HL-60 (cell line): ENCODE results near the gene NAALAD2.
"Not testable (repeated sequence)": the region's sequence is repeated elsewhere in the genome, so short reads cannot be mapped to it uniquely, and the experiment has no call there.

Experiments
- DNase-seq, 2 experiments: peaks; one replicate each; pipeline ENCODE4 v3.0.0-alpha.2; 2010 to 2020; ENCODE audit warnings: low read depth in 1 of 2, low spot score in 1 of 2
- H3K27ac ChIP-seq: fragments of 250-450 bp; sonication (Bioruptor Pico); replicated peaks from 2 replicates; pipeline ENCODE4 v1.5.1; 2020; ENCODE audit warnings: mild to moderate bottlenecking, moderate library complexity
- H3K27me3 ChIP-seq: fragments of 250-450 bp; sonication (Bioruptor Pico); 2 replicates; pipeline ENCODE4 v1.5.1; 2021; ENCODE audit warnings: mild to moderate bottlenecking, moderate library complexity; ENCODE audit not compliant: insufficient read depth, poor library complexity, severe bottlenecking
- H3K4me3 ChIP-seq: replicated peaks from 2 replicates; pipeline ENCODE4 v1.5.1; 2011; ENCODE audit warnings: mild to moderate bottlenecking, control low read depth, low read length; ENCODE audit not compliant: insufficient read depth
- GABPA ChIP-seq: IDR thresholded peaks from 2 replicates; pipeline ENCODE4 v1.6.1; 2012; ENCODE audit warnings: low read depth
- POLR2AphosphoS5 ChIP-seq: IDR thresholded peaks from 2 replicates; pipeline ENCODE4 v1.6.1; 2012; ENCODE audit warnings: low read depth
- SPI1 ChIP-seq: IDR thresholded peaks from 2 replicates; pipeline ENCODE4 v1.6.1; 2012; ENCODE audit warnings: low read depth, mild to moderate bottlenecking, borderline replicate concordance
- TF ChIP-seq, protein P1 (sequence below): IDR thresholded peaks from one replicate; pipeline ENCODE4 v1.5.1; 2011; ENCODE audit warnings: low read length, control low read depth, inconsistent platforms; ENCODE audit not compliant: insufficient read depth
- TF ChIP-seq, protein P2 (sequence below): IDR thresholded peaks from 2 replicates; pipeline ENCODE4 v1.6.1; 2012; ENCODE audit warnings: low read depth; ENCODE audit not compliant: insufficient replicate concordance

Gene NAALAD2

DNA sequence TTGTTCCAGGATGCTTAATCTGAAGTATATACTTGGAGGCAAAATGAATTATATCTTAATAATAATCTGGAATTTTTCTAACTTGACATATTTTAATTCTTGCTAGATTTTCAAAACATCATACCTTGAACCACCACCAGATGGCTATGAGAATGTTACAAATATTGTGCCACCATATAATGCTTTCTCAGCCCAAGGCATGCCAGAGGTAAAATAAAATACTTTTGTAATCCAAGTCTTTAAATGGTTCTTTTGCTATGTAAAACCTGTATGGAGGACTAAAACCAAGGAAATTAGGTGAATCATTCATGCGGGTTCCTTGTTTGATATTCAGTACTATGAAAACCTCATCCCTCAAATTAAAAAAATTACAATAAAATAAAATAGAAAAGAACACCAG, 14.4 kb downstream of the NAALAD2 start:
- Histone ChIP-seq H3K4me3 (no peak overlapping the region), H3K27me3 (no peaks in the 10 kb centered on the region), H3K27ac (no peak overlapping the region)
- no peak for DNase-seq
- TF ChIP-seq POLR2AphosphoS5 (no peak), GABPA (no peak), SPI1 (no peak)
- TF ChIP-seq, protein P1, sequence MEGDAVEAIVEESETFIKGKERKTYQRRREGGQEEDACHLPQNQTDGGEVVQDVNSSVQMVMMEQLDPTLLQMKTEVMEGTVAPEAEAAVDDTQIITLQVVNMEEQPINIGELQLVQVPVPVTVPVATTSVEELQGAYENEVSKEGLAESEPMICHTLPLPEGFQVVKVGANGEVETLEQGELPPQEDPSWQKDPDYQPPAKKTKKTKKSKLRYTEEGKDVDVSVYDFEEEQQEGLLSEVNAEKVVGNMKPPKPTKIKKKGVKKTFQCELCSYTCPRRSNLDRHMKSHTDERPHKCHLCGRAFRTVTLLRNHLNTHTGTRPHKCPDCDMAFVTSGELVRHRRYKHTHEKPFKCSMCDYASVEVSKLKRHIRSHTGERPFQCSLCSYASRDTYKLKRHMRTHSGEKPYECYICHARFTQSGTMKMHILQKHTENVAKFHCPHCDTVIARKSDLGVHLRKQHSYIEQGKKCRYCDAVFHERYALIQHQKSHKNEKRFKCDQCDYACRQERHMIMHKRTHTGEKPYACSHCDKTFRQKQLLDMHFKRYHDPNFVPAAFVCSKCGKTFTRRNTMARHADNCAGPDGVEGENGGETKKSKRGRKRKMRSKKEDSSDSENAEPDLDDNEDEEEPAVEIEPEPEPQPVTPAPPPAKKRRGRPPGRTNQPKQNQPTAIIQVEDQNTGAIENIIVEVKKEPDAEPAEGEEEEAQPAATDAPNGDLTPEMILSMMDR = no peak
- TF ChIP-seq, protein P2, sequence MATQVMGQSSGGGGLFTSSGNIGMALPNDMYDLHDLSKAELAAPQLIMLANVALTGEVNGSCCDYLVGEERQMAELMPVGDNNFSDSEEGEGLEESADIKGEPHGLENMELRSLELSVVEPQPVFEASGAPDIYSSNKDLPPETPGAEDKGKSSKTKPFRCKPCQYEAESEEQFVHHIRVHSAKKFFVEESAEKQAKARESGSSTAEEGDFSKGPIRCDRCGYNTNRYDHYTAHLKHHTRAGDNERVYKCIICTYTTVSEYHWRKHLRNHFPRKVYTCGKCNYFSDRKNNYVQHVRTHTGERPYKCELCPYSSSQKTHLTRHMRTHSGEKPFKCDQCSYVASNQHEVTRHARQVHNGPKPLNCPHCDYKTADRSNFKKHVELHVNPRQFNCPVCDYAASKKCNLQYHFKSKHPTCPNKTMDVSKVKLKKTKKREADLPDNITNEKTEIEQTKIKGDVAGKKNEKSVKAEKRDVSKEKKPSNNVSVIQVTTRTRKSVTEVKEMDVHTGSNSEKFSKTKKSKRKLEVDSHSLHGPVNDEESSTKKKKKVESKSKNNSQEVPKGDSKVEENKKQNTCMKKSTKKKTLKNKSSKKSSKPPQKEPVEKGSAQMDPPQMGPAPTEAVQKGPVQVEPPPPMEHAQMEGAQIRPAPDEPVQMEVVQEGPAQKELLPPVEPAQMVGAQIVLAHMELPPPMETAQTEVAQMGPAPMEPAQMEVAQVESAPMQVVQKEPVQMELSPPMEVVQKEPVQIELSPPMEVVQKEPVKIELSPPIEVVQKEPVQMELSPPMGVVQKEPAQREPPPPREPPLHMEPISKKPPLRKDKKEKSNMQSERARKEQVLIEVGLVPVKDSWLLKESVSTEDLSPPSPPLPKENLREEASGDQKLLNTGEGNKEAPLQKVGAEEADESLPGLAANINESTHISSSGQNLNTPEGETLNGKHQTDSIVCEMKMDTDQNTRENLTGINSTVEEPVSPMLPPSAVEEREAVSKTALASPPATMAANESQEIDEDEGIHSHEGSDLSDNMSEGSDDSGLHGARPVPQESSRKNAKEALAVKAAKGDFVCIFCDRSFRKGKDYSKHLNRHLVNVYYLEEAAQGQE = no peak

GRCh38 chr11:90166982-90167573, 32.6 kb downstream of the NAALAD2 start:
- not testable (repeated sequence) for H3K4me3 ChIP-seq, DNase-seq, H3K27ac ChIP-seq

GRCh38 chr11:90167704-90168103, 33.2 kb downstream of the NAALAD2 start:
- not testable (repeated sequence) for H3K27me3 ChIP-seq, H3K4me3 ChIP-seq, H3K27ac ChIP-seq

More at GRCh38 chr11:90166982-90167573, 32.6 kb downstream of the NAALAD2 start:
- not testable (repeated sequence) for H3K27me3 ChIP-seq

DNA sequence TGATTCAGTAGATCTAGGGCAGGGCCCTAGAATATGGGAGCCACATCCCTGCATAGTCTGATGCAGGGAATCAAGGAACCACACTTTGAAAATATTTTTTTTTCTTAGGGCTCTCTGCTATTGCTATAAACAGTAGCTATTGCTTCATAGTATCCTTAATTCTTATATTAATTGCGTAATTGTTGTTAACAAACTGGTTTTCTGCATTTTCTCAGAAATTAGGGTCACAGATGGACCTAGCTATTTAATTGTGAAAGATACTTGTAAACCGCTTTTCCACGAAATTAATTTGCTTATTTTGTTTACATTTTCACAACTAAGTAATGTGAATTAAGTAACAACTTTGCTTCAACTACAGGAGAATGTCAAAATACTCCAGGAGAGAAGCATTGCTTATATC, 34.1 kb downstream of the NAALAD2 start:
- TF ChIP-seq SPI1 = no peak
- TF ChIP-seq GABPA = no peak
- no peak for TF ChIP-seq POLR2AphosphoS5
- TF ChIP-seq, protein P1 = no peak
- TF ChIP-seq, protein P2 = no peak
- Histone ChIP-seq H3K27ac (no peak overlapping the region), H3K4me3 (no peak overlapping the region), H3K27me3 (no peaks in the 10 kb centered on the region)
- DNase-seq = no peak

More at GRCh38 chr11:90167704-90168103, 33.2 kb downstream of the NAALAD2 start:
- DNase-seq = not testable (repeated sequence)

- DNase-seq = no peak
- TF ChIP-seq, protein P2 = no peak
- TF ChIP-seq GABPA (no peak), SPI1 (no peak), POLR2AphosphoS5 (no peak)
- TF ChIP-seq, protein P1 = no peak
- no peak overlapping the region for H3K27ac ChIP-seq
- H3K27me3 ChIP-seq = no peaks in the 10 kb centered on the region
- H3K4me3 ChIP-seq = no peak overlapping the region
Measured at GRCh38 chr11:90171359-90171758, 36.9 kb downstream of the NAALAD2 start.
